COR-L47 (cell line): ENCODE results near the gene RFX1.
A peak's percentile ranks its signal among the peaks of the same experiment; 100 is the strongest.
"Not testable (repeated sequence)": the region's sequence is repeated elsewhere in the genome, so short reads cannot be mapped to it uniquely, and the experiment has no call there.

Experiments
- DNase-seq: peaks from one replicate; lab custom pipeline; 2025; lab: John Stamatoyannopoulos, UW

RFX1 gene

GRCh38 chr19:14006085-14006765 lies at the start of gene RFX1:
Gene RFX1, minus strand, starts transcription at chr19:14006320. Its CDS starts 12,477 bp downstream, at chr19:13993843.
- DNase-seq, result peak; percentile 99

GRCh38 chr19:14055396-14055795 lies 49.3 kb upstream of the RFX1 start:
- no peak for DNase-seq

DNA sequence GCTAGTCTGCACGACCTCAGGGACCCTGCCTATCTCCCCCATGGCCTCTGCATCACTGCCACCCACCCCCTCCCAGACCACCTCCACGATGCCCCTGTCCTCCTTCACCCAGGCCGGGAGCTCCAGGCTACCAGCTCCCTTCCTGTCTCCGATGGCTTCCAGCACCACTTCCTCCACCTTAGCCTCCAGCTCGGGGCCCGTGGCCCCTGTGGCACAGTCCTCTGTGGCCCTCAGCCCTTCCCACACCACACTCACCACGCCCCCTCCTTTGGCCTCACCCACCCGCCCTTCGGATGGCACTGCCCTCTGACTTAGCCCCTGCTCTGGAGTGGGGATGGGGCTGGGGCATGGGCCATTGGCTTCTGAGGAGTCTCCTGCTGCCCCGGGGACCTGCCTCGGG lies 48.6 kb upstream of the RFX1 start:
- no peak for DNase-seq

DNA sequence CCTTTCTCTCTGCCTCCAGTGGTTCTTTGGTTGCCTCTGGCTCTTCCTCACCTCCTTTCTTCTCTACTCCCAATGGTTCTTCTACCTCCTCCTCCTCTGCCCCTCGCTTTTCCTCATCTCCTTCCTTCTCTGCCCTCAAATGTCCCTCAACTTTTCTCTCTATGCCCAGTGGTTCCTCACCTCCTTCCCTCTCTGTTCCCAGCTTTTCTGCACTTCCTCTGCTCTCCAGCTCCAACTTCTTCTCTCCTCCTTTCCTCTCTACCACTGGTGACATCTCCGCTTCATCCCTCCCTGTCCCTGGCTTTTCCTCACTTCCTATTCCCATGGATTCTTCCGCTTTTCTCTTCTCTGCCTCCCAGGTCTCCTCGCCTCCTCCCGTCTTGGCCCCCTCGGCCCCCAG lies 48.0 kb upstream of the RFX1 start:
- no peak for DNase-seq

- no peak for DNase-seq
These were observed 47.4 kb upstream of the RFX1 start for GRCh38 chr19:14053500-14053899.

- DNase-seq, result no peak
These were observed 46.9 kb upstream of the RFX1 start for GRCh38 chr19:14053032-14053431.

DNA sequence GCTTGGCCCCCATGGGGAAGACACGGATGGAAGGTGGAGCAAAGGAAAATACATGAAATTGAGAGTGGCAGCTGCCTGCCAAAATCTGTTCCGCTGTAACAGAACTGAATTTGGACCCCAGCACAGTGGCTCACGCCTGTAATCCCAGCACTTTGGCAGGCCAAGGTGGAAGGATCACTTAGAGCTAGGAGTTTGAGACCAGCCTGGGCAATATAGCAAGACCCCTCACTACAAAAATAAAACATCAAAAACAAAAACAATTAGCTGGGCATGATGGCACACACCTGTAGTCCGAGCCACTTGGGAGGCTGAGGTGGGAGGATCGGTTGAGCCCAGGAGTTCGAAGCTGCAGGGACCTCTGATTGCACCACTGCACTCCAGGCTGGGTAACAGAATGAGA lies 46.4 kb upstream of the RFX1 start:
- DNase-seq, result no peak

DNA sequence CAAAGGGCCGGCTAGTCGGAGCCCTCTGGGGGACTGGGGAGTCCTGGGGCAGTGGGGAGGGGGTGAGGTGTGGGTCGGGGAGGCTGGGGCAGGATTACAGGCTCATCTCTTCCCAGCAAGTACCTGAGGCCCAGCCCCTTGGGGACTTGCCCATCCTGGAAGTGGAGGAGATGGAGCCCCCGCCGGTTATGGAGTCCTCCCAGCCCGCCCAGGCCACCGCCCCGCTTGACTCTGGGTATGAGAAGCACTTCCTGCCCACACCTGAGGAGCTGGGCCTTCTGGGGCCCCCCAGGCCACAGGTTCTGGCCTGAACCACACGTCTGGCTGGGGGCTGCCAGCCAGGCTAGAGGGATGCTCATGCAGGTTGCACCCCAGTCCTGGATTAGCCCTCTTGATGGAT lies 45.9 kb upstream of the RFX1 start:
- no peak for DNase-seq

GRCh38 chr19:14050961-14051360 lies 44.8 kb upstream of the RFX1 start:
- DNase-seq, result not testable (repeated sequence)

DNA sequence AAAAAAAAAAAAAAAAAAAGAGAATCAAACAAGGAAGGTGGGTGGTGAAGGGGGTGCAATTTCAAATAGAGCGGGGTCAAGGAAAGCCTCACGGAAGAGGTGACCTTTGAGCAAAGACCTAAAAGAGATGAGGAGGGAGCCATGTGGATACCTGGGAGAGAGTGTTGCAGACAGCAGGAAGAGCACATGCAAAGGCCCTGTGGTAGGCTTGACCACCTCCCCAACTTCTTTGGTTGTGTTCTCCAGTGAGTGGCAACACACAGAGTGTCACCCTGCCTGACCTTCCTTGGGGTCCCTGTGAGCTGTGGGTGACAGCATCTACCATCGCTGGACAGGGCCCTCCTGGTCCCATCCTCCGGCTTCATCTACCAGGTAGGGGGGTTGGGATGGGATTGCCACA lies 44.4 kb upstream of the RFX1 start:
- DNase-seq, result no peak

GRCh38 chr19:14048443-14049153 lies 42.5 kb upstream of the RFX1 start:
- DNase-seq, result peak; percentile 17

DNA sequence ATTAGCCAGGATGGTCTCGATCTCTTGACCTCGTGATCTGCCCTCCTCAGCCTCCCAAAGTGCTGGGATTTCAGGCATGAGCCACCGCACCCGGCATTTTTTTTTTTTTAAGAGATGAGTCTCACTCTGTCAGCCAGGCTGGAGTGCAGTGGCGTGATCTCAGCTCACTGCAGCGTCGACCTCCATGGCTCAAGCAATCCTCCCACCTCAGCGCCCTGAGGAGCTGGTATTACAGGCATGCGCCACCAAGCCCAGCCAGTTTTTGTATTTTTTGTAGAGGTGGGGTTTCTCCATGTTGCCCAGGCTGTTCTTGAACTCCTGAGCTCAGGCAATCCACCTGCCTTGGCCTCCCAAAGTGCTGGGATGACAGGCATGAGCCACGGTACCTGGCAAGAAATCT lies 41.7 kb upstream of the RFX1 start:
- not testable (repeated sequence) for DNase-seq

- peak; percentile 39 for DNase-seq
These were observed 36.8 kb upstream of the RFX1 start for GRCh38 chr19:14042659-14043608.

- no peak for DNase-seq
These were observed 33.1 kb upstream of the RFX1 start for GRCh38 chr19:14039181-14039580.

DNA sequence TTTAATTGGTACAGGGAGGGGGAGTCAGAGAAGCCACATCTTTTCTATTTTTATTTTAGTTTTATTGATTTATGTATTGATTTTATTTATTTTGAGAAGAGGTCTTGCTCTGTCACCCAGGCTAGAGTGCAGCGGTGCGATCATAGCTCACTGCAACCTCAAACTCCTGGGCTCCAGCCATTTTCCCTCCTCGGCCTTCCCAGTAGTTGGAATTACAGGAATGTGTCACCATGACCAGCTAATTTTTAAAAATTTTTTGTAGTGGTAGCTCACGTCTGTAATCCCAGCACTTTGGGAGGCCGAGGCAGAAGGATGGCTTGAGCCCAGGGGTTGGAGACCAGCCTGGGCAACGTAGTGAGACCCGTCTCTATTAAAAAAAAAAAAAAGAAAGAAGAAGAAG lies 29.6 kb upstream of the RFX1 start:
- no peak for DNase-seq

- not testable (repeated sequence) for DNase-seq
These were observed 29.0 kb upstream of the RFX1 start for GRCh38 chr19:14035159-14035558.

DNA sequence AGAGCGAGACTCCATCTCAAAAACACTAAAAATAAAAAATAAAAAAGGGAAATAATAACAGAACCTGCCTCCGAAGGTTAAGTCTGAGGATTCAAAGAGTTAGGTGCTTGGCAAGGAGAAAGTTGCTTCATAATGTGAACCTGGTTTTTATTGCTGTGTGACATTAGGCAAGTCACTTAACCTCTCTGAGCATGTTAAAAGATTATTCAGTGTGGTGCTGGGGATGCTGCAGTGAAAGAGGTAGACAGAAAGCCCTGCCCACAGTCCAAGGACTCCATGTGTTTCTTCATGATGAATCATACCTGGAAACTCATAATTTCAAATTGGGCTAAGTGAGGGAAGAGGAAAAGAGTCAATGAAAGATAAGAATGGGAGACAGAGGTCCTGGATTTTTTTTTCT lies 27.8 kb upstream of the RFX1 start:
- DNase-seq, result no peak

DNA sequence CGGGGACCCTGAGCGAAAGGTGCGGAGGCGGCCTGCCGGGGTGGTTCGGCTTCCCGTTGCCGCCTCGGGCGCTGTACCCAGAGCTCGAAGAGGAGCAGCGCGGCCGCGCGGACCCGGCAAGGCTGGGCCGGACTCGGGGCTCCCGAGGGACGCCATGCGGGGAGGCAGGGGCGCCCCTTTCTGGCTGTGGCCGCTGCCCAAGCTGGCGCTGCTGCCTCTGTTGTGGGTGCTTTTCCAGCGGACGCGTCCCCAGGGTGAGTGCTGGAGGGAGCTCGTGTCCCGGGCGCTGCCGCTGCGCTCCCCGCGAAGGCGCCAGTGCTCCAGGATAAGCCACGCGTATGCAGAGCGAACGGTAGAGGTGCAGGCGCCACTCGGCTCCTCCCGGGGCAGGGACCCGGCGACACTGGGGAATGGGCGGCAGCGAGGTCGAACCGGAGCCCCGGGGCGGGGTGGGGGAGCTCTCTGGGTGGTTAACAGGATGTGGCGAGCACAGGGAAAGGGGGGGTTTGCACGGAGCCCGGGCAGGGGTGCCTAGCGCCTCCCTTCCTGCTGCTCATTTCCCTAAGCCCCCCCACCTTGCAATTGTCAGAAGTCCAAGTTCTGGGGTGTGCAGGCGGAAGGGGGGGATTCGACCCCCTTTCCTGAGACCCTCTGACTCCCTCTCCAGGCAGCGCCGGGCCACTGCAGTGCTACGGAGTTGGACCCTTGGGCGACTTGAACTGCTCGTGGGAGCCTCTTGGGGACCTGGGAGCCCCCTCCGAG lies 25.8 kb upstream of the RFX1 start, which contains the start of gene IL27RA:
Gene IL27RA, plus strand, starts transcription at position 44 of the 762 bp plus-strand sequence. Its CDS starts 111 bp downstream, at position 155.
- peak; percentile 54 for DNase-seq

- DNase-seq, result no peak
These were observed 25.0 kb upstream of the RFX1 start for GRCh38 chr19:14030997-14031718.

DNA sequence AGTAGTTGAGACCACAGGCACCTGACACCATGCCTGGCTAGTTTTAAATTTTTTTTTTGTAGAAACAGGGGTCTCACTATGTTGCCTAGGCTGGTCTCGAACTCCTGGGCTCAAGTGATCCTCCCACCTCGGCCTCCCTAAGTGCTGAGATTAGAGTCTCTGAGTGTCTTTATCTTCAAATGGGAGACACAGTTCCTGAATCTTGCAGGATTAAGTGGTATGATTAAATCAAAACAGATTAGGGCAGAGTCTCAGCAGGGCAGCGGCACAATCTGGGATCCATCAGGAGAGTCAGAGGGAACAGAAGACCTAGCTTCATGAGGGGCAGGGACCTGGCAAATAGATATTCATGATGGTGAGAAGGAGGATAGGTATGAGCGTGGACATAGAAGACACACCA lies 22.8 kb upstream of the RFX1 start:
- no peak for DNase-seq

DNA sequence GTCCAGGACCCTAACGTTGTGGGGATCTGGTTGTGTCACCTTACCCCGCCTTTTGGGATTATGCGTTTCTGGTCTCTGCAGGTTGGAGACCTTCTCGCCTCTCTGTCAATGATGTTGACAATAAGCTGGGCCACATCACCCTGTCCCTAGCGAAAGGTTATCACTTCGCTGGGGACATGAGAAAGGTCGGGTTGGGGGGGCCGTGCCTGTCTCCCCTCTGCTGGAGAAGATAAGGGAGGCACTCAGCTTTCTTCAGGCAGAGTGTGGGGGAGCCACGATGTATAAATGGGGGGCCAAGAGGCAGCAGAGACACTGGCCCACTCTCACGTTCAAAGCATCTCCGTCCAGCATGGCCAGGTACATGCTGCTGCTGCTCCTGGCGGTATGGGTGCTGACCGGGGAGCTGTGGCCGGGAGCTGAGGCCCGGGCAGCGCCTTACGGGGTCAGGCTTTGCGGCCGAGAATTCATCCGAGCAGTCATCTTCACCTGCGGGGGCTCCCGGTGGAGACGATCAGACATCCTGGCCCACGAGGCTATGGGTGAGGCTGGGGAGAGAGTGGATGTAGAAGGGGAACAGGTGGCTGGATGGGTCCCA lies 21.8 kb upstream of the RFX1 start, which contains the start of gene RLN3:
Gene RLN3, plus strand, starts transcription at position 293 of the 595 bp plus-strand sequence. Its CDS starts 57 bp downstream, at position 350.
- DNase-seq, result no peak
